Measurements from ENCODE around the gene AP2B1. TPM values are rescaled to one million over a fixed set of nuclear protein-coding genes. Genes with fewer than 3 reads are reported as not detected.

Gene AP2B1
- polyA plus RNA-seq, 1 donor (not counting 4 experiments of a cell fraction or from before 2014, with no cell fraction given), result 189 TPM

DNA sequence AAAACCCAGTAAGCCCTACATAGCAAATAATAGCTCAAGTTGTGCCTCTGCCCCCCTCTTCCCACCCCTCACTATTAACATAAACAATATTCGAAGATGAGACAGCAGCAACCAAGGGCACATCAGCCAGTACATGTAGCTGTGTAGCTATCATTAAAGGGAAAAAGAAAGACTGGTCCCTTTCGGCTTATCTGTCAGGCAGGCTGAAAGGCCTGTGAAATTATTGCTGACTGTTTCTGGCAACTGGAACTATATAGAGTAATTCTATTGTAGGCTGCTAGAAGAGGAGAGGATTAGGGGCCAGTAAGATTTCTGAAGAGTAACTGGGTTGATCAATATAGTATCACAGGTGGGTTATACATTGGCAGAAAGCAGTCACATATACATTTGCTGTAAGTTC, 107.8 kb downstream of the AP2B1 start:
- DNase-seq (ENCODE audit: low read depth, low spot score) (no peak), FAIRE-seq (no peak)
- no peaks in the 10 kb centered on the region for H3K27me3 ChIP-seq (ENCODE audit: control insufficient read depth, extremely low read depth, insufficient read depth, low read length)
- no peak overlapping the region for H2AFZ ChIP-seq (ENCODE audit: control insufficient read depth, low read length)
- H3K27ac ChIP-seq (ENCODE audit: control insufficient read depth, insufficient read depth, low read length), result no peak overlapping the region
- no peaks in the 10 kb centered on the region for H4K20me1 ChIP-seq (ENCODE audit: control insufficient read depth, extremely low read depth, insufficient read depth, low read length)
- H3K4me2 ChIP-seq (ENCODE audit: control insufficient read depth, extremely low read depth, insufficient read depth, low read depth, low read length), result no peak overlapping the region
- H3K9me3 ChIP-seq (ENCODE audit: control insufficient read depth, low read depth, low read length), result no peaks in the 10 kb centered on the region
- H3K4me3 ChIP-seq (ENCODE audit: control insufficient read depth in 2 of 3, extremely low read depth in 1 of 3, insufficient read depth in 2 of 3, low read depth in 1 of 3, low read length in 3 of 3), result no peak overlapping the region
- peaks cover 12 to 16% of the 10 kb centered on the region in 2 experiments for H3K36me3 ChIP-seq (ENCODE audit: control insufficient read depth in 2 of 2, extremely low read depth in 1 of 2, insufficient read depth in 2 of 2, low read length in 2 of 2)
- H3K4me1 ChIP-seq (ENCODE audit: control insufficient read depth, extremely low read depth, insufficient read depth, low read length), result no peaks in the 10 kb centered on the region
- no peaks in the 10 kb centered on the region for H3K9me1 ChIP-seq (ENCODE audit: control insufficient read depth, extremely low read depth, insufficient read depth, low read length)
- no peaks in the 10 kb centered on the region for H3K79me2 ChIP-seq (ENCODE audit: control insufficient read depth, insufficient read depth, low read length)
- TF ChIP-seq EZH2 (IDR thresholded peaks at IDR 0.05; ENCODE audit: low read length), result no peak
- no peak for TF ChIP-seq CTCF (optimal IDR thresholded peaks at IDR 0.05 in 1 of 3, IDR thresholded peaks at IDR 0.05 in 1 of 3, conservative IDR thresholded peaks at IDR 0.05 in 1 of 3; ENCODE audit: extremely low read depth in 1 of 3, insufficient read depth in 2 of 3, low read length in 3 of 3)
- H3K9ac ChIP-seq (ENCODE audit: control insufficient read depth, extremely low read depth, insufficient read depth, low read length), result no peak overlapping the region
- dilution Hi-C loops (cut with MboI; ENCODE audit: extremely low pct_ligation_motif_present, low sequenced_read_pairs), result no loop called here

DNA sequence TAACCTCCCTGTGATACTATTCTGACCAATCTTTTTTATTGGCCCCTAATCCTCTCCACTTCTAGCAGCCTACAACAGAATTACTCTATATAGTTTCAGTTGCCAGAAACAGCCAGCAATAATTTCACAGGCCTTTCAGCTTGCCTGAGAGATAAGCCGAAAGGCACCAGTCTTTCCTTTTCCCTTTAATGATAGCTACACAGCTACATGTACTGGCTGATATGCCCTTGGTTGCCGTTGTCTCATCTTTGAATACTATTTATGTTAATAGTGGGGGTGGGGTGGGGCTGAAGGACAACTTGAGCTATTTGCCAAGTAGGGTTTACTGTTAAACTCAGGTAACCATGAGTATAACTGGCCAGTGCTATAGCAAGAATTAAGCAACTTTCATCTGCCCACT, 108.5 kb downstream of the AP2B1 start:
- H3K9me3 ChIP-seq (ENCODE audit: control insufficient read depth, low read depth, low read length), result no peaks in the 10 kb centered on the region
- H2AFZ ChIP-seq (ENCODE audit: control insufficient read depth, low read length), result no peak overlapping the region
- no peak overlapping the region for H3K27ac ChIP-seq (ENCODE audit: control insufficient read depth, insufficient read depth, low read length)
- no peak for FAIRE-seq
- dilution Hi-C loops (cut with MboI; ENCODE audit: extremely low pct_ligation_motif_present, low sequenced_read_pairs), result no loop called here
- H3K36me3 ChIP-seq (ENCODE audit: control insufficient read depth in 2 of 2, extremely low read depth in 1 of 2, insufficient read depth in 2 of 2, low read length in 2 of 2), result peaks cover 12% of the 10 kb centered on the region in 2 experiments
- no peaks in the 10 kb centered on the region for H3K9me1 ChIP-seq (ENCODE audit: control insufficient read depth, extremely low read depth, insufficient read depth, low read length)
- H3K4me3 ChIP-seq (ENCODE audit: control insufficient read depth in 2 of 3, extremely low read depth in 1 of 3, insufficient read depth in 2 of 3, low read depth in 1 of 3, low read length in 3 of 3), result no peak overlapping the region
- H3K4me2 ChIP-seq (ENCODE audit: control insufficient read depth, extremely low read depth, insufficient read depth, low read depth, low read length), result no peak overlapping the region
- TF ChIP-seq EZH2 (IDR thresholded peaks at IDR 0.05; ENCODE audit: low read length) (no peak), CTCF (optimal IDR thresholded peaks at IDR 0.05 in 1 of 3, IDR thresholded peaks at IDR 0.05 in 1 of 3, conservative IDR thresholded peaks at IDR 0.05 in 1 of 3; ENCODE audit: extremely low read depth in 1 of 3, insufficient read depth in 2 of 3, low read length in 3 of 3) (no peak)
- no peaks in the 10 kb centered on the region for H3K79me2 ChIP-seq (ENCODE audit: control insufficient read depth, insufficient read depth, low read length)
- DNase-seq (ENCODE audit: low read depth, low spot score), result no peak
- H3K9ac ChIP-seq (ENCODE audit: control insufficient read depth, extremely low read depth, insufficient read depth, low read length), result no peak overlapping the region
- H4K20me1 ChIP-seq (ENCODE audit: control insufficient read depth, extremely low read depth, insufficient read depth, low read length), result no peaks in the 10 kb centered on the region
- no peaks in the 10 kb centered on the region for H3K4me1 ChIP-seq (ENCODE audit: control insufficient read depth, extremely low read depth, insufficient read depth, low read length)
- H3K27me3 ChIP-seq (ENCODE audit: control insufficient read depth, extremely low read depth, insufficient read depth, low read length), result no peaks in the 10 kb centered on the region
